HG03521 (cell line): ENCODE measurements around the gene UTS2.

Source experiments
- ATAC-seq: cut with Tn5 transposase; IDR thresholded peaks from one replicate; pipeline ENCODE4 v1.9.1; 2021; ENCODE audit warnings: mild to moderate bottlenecking, moderate library complexity; ENCODE audit not compliant: unreplicated experiment

UTS2 gene

DNA sequence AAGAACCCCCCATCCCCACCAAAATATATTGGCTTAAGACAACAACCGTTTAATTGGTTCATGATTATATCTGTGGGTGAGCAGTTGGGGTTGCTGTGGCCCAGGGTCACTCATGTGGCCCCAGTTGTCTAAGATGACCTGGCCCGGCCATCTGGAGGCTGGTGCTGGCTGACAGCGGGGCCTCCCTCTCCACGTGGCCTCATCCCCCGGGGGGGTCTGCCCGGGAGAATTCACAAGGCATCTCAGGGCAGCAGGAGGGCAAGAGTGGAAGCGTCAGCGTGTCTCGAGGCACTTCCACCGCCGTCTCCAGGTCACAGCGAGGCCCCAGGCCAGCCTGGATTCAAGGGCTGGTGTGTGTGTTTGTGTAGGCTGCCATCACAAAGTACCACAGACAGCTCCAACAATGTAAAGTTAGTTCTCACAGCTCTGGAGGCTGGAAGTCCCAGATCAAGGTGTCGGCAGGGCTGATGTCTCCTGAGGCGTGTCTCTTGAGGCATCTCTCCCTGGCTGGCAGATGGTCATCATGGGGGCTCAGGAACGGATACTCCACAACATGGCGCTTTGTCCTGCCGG lies 11.0 kb upstream of the UTS2 start:
- no peak for ATAC-seq

DNA sequence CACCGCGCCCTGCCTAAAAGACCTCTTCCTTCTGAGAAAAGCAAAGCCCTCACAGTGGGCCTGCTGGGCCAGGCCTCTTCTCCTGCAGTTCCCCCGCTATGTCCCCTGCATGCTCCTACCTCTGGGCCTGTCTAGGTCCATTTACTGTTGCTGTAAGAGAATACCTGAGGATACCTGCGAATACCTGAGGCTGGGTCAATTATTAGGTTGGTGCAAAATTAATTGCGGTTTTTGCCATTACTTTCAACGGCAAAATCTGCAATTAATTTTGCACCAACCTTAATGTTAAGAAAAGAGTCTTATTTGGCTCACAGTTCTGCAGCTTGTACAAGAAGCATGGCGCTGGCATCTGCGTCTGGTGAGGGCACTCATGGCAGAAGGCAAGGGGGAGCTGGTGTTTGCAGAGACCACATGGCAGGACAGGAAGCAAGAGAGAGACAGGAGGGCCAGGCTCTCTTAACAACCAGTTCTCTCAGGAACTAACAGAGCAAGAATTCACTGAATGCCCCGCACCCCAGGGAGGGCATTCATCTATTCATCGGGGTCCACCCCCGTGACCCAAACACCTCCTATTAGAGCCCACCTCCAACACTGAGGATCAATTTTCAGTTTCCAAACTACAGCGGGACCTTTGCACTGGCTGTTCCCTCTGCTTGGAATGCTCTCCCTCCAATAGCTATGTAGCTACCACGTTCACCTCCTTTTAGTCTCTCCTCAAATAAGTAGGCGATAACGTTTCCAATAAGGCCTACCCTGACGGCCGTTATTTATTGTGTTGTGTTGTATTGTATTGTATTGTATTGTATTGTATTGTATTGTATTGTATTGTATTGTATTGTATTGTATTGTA lies 9.6 kb upstream of the UTS2 start:
- ATAC-seq: no peak

DNA sequence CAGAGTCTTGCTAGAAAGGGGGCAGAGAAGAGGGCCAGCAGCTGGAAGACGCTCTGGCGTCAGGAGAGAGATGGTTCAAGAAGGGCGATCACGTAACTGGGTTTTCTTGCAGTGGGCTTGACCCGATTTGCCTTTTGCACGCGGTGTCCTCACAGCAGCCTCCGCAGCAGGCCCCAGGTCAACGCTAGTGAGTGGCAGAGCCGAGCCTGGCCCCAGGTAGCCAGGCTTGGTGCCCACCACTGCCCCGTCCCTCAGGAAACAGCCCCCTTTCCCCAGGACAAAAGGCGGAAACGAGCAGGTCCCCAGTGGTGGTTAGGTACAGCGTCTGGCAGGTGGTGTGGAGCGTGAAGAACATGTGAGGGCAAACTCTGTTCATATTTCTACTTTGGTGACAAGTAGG lies 8.6 kb upstream of the UTS2 start:
- ATAC-seq: no peak

DNA sequence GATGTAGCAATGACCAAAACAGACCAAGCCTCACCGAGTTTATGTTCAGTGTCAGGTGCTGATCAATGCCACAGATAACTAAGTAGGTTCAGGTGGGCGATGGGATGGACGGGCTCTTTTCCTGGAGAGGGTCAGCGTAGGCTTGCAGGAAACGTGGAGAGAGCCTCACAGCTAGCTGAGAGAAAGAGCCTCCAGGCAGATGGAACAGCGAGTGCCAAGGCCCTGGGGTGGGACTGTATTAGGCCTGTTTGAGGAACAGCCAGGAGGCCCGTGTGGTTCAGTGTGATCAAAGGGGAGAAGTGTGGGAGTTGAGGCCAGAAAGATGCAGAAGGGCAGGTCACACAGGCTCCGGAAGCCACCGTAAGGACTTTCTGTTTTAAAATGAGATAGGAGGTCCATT lies 7.3 kb upstream of the UTS2 start:
- no peak for ATAC-seq

DNA sequence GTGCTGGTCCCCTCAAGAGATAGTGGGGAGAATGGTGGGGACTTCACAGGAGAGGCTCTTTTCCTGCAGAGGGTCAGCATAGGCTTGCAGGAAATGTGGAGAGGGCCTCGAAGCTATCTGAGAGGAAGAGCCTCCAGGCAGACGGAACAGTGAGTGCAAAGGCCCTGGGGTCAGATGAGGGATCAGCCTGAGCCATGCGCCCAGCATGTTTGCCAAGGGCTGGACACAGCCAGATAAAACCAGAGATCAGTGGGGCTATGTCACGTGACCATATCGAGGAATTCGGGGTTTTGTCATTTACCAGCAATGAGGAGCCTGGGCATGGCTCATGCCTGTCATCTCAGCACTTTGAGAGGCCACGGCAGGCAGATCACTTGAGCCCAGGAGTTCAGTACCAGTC lies 6.5 kb upstream of the UTS2 start:
- no peak for ATAC-seq

DNA sequence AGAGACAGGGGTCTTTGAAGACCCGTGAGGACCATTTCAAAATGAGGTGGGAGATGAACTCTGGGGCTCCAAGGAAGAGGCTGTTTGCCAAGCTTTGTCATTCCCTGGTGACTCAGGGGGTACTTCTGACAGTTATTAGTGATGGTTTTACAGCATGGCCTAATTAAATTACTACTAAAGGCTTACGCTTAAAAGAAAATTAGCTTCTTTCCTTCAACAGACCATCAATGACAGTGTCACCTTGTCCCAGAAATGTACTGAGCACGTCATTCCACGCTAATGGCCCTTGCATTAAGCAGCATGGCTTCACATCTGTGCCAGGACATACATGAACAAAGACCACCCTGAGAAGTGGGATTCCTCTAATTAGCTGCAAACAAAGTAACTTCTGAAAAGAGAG lies 5.1 kb upstream of the UTS2 start:
- no peak for ATAC-seq

DNA sequence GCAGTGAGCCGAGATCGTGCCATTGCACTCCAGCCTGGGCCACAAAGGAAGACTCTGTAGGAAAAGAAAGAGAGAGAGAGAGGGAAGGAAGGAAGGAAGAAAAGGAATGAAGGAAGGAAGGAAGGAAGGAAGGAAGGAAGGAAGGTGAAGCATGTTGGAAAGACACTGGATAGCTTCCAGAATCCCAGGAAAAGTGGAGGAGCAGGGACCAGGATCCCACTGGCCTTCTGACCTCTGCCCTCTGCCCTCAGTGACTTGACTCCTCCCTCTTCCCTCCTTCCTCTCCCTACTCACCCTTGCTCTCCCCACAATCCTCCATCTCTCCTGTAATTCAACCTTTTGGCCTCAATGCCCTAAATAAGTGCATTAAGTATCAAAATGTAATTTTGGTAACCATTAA lies 4.1 kb upstream of the UTS2 start:
- no peak for ATAC-seq

DNA sequence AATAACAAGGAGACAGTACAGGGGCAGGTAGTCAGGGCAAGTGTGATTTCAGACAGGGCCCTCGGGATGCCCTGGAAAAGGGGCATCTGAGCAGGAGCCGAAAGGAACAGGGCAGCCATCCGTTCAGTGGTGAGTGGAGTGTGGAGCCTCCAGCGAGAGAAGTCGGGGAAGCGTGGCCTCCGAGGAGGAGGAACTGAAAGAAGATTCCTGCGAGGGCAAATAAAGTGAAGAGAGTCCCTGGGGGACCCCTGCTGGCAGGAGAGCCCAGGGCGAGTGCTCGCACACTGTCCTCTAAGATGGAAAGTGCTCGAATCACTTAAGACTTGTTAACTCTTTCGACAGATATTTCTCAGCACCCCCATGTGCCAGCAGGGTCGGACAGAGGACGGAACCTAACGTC lies 3.5 kb upstream of the UTS2 start:
- ATAC-seq: no peak

DNA sequence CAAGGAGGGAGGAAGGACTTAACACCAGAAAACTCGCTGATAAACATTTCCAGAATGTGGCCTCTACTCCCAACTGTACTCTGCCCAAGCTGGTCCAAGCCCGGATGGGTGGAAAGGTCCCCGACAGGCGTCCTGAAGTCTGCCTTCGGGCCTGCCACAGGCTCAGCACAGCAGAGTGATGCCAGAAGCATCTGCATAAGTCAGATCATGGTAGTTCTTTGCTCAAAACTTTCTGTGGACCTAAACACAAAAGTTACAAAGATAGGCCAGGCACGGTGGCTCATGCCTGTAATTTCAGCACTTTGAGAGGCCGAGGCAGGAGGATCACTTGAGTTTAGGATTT lies 790 bp upstream of the UTS2 start:
- ATAC-seq: no peak

DNA sequence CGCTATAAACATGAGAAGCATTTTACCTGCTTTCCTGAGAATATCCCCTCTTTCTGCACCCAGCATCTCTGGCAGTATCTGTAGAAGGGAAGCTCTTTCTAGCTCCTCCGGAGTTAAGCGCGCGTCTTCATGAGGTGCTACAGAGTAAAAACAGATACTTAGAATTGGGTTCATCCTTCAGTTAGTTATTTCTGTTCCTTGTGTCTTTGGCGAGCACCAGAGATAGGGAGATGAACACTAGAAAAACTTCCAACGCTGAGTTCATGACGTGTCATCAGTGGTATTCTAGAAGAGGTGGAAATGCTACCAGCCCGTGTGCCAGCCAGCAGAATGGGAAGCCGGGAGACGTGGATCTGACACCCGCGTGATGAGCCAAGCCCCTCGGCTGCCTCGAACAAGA lies 2.1 kb downstream of the UTS2 start:
- ATAC-seq: no peak

DNA sequence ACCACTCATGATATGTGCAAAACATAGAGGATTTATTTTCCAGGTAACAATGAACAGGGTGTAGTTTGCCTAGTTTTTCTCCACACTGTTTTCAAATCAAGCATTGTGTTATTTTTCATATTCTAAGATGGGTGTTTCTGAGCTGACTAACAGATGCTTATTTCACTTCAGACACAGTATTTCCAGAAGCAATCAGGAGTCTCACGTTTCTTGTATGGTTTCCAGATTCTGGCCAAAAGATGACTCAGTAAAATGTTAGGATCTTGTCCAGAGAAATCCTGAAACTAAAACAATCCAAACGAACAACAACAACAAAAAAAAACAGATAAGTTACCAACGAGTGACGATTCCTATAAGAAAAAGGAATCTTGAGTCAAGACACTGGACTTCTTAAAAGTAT lies 5.3 kb downstream of the UTS2 start:
- ATAC-seq: no peak

DNA sequence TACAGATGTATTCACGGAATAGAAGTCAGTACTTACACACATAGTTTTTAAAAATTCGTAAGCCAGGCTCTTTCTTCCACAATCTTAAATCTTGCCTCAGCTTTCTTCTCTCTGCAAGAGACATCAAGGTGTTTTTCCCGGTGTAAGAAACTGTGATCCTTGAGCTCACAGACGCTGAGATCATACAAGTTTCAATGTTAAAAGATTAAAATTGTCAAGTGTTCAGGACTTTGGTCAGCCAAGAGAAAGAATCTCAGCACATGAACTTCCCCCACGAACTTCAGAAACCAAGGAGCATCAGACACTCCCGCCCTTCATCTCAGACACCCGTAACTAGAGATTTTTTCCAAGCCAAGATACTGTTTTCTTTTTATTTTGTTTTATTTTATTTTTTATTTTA lies 6.2 kb downstream of the UTS2 start:
- ATAC-seq: no peak

DNA sequence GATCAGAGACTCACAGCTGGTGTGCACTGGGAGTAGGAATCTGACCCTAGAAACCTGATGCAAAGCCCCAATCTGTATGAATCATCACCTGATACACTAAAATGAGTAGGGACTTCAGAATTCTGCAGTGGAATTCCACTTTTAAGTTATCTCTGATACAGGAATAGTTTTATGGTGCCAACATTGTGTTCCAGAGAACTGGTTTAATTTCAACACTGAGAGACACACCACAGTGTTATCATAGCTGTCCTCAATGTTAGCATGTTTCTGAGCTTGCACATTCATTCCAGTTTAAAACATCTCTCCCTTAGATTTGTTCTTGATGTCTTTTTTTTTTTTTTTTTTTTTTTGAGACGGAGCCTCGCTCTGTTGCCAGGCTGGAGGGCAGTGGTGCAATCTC lies 7.1 kb downstream of the UTS2 start:
- ATAC-seq: no peak

DNA sequence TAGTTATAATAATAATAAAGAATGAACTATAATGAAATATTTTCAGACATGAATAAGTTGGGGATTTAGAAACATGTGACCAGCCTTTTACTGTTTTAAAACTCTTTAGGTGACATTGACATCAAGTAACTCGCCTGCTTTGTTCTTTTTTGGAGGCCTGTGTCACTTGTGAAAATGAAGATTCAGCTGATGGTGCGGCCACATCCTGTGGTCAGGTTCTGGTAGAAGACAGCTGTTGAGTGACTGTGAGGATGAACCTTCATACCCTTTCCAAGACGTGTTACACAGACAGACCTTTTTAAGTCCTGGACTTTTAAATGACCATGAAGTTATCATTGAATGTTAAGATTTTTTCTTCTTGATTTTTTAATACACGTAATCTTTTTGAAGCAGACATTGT lies 10.3 kb downstream of the UTS2 start:
- no peak for ATAC-seq

DNA sequence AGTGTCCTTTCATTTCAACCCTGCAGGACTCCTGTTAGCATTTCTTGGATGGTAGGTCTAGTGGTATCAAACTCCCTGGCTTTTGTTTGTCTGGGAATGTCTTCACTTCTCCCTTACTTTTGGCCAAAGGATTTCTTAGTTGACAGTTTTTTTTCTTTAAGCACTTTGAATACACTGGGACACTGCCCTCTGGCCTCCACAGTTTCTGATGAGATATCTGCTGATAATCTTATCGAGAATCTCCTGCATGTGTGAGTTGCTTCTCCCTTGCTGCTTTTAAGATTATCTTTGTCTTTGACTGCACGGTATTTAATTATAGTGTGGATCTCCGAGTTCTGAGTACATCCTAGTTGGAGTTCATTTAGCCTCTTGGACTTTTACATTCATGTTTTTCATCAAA lies 13.3 kb downstream of the UTS2 start:
- no peak for ATAC-seq

DNA sequence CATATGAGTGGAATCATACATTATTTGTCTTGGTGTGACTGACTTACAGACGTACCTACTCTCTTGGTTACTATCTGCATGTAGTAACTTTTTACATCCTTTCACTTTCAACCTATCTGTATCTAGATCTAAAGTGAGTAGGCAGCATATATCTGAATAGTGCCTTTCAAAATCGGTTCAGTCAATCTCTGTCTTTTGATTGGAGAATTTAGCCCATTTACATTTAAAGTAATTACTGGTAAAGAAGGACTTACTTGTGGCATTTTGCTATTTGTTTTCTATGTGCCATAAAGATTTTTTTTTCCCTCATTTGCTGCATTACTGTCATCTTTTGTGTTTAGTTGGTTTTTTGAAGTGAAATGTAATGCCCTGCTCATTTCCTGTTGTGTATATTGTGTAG lies 14.2 kb downstream of the UTS2 start:
- no peak for ATAC-seq

DNA sequence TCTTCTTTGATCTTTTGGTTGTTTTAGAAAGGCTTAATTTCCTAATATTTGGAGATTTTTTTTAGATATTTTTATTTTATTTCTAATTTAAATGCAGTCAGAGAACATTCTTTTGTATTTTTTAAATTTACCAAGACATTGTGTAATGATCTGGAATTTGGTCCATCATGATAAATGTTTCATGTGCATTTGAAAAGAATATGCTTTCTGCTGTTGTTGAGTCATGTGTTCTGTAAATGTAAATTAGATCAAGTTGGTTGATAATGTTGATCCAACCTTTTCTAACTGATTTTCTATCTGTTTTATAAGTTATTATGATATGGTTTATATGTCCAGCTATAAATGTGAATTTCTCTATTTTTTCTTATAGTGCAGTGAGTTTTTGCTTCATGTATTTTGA lies 19.8 kb downstream of the UTS2 start:
- no peak for ATAC-seq

DNA sequence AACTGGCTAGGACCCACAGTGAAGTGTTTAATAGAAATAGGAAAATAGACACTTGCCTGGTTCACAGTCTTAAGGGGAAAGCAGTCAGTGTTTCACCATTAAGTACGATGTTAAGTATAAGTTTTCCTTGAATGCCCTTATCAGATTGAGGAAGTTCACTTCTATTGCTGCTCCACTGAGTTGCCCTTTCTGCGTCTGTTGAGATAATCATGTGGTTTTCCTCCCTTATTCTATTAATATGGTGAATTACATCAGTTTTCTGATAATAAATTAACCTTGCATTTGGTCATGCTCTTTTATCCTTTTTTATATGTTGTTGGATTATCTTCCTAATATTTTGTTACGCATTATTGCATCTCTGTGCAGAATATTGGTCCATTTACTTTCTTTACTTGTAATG lies 21.4 kb downstream of the UTS2 start:
- ATAC-seq: no peak

DNA sequence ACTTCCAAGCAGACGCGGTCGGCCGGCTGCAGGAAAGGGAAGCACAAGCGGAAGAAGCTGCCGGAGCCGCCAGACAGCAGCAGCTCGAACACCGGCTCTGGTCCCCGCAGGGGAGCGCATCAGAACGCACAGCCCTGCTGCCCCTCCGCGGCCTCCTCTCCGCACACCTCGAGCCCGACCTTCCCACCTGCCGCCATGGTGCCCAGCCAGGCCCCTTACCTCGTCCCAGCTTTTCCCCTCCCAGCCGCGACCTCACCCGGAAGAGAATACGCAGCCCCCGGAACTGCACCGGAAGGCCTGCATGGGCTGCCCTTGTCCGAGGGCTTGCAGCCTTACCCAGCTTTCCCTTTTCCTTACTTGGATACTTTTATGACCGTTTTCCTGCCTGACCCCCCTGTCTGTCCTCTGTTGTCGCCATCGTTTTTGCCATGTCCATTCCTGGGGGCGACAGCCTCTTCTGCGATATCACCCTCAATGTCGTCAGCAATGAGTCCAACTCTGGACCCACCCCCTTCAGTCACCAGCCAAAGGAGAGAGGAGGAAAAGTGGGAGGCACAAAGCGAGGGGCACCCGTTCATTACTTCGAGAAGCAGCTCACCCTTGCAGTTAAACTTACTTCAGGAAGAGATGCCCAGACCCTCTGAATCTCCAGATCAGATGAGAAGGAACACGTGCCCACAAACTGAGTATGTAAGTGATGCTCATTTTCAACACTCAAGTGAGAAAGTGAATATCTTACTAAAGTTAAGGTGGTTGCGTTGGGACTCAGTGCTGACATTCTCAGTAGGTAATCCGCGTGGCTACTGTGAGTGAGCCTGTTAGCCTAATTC lies 25.5 kb downstream of the UTS2 start:
- ATAC-seq: no peak

DNA sequence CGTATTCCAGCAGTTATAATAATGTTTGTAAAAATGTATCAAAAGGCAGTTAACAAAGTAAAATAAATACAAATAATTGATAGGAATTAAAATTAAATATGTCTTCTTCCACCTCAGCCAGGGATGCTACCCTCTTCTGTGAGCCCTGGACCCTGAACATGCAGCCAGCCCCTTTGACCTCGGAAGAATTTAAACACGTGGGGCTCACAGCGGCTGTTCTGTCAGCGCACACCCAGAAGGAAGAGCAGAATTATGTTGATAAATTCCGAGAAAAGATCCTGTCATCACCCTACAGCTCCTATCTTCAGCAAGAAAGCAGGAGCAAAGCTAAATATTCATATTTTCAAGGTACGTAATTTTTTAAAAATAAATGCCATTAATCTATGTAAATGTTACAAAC lies 26.5 kb downstream of the UTS2 start:
- ATAC-seq: no peak

DNA sequence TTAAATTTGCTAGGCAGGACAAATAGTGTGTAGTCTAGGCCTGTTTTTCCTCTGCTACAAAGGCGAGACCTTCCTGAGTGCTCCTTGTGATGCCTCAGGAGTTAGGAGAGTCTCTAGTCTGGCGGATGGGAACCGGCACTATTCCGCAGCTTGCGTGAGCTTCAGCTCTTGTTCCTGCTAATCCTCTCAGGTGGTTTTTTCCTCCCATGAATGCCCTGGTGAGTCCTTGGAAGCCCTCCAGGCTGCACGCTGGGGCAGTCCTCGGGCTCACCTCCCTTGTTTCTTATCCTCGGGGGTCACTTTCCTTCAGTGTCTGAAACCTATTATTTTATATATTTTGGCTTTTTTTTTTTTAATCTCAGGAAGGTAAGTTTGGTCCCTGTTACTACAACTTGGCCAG lies 28.2 kb downstream of the UTS2 start:
- ATAC-seq: no peak

DNA sequence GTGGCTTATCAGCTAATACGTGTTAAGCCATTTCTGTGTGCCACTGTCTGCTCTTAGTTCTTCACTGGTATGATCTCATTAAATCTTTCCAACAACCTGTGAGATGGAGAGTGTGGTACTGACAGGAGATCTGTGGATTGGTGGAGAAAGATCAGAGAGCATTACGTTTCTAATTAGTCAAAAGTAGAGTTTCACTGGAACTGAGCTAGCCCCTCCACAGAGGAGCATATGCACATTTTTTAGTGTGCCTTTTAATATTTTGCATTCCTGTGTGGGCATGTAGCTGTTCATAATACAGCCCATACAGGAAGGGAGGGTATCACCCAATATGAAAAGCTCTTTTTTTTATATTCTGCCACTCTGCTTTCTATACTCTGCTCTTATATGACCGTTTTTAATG lies 31.6 kb downstream of the UTS2 start:
- ATAC-seq: no peak
